GM21381 (cell line): ENCODE measurements around the gene PROSER1.
"Not testable (repeated sequence)": the region's sequence is repeated elsewhere in the genome, so short reads cannot be mapped to it uniquely, and the experiment has no call there.

ENCODE experiments used
- ATAC-seq: cut with Tn5 transposase; IDR thresholded peaks from one replicate; pipeline ENCODE4 v1.9.1; 2021; ENCODE audit warnings: mild to moderate bottlenecking, moderate library complexity; ENCODE audit not compliant: unreplicated experiment

The PROSER1 gene

DNA sequence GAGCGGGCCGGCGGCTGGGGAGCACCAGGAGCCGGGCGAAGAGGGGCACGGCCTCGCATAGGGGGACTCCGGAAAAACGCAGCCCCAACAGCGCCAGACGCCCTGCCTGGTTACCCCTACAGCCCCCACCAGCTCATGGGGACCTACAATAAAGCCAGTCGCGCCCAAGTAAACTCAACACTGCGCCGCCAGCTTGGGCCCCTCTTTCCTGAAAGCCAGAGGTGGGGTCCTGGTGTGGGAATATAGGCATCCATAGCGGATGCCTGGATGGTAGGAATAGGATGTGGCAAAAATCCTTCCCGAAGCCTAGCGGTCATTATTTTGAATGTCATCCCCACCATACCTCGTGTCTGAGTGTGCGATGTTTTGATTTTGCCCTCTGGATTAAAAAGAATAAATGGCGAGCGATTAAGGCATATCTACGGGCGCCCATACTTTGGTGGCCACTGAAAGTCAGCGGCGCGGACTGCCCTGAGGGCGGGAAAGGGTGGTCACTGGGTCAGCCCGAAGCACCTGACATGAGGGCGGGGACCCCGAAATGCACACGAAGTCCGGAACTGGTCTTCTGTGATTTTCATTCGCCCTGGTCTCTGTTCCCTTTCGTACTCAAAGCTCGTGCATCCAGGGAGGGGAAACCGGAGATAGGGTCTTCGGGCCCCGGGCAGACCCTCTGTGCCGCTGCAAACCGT lies at the start of gene PROSER1, which contains the start of gene NHLRC3:
Gene PROSER1, minus strand, starts transcription at position 210 of the 689 bp plus-strand sequence. CDS start 847 bp downstream, outside the sequence.
Gene NHLRC3, plus strand, starts transcription at position 577 of the 689 bp plus-strand sequence. CDS start 184 bp downstream, outside the sequence.
- ATAC-seq: peak; percentile 67

DNA sequence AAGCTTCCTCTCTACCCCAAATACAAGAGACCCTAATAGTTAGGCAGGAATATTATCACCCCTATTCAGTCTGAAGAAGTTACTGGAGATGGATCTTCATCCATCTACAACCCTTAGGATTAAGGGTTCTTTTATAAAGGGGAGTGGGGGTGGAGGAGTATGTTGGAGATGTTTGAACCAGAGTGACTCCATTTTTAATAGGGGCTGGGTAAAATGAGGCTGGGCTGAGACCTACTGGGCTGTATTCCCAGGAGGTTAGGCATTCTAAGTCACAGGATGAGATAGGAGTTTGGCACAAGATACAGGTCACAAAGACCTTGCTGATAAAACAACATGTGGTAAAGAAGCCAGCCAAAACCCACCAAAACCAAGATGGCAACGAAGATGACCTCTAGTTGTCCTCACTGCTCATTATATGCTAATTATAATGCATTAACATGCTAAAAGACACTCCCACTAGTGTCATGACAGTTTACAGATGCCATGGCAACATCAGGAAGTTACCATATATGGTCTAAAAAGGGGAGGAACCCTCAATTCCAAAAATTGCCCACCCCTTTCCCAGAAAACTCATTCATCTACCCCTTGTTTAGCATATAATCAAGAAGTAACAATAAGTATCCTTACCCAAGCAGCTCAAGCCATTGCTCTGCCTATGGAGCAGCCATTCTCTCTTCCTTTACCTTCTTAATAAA lies 48.5 kb upstream of the PROSER1 start:
- ATAC-seq: not testable (repeated sequence)

DNA sequence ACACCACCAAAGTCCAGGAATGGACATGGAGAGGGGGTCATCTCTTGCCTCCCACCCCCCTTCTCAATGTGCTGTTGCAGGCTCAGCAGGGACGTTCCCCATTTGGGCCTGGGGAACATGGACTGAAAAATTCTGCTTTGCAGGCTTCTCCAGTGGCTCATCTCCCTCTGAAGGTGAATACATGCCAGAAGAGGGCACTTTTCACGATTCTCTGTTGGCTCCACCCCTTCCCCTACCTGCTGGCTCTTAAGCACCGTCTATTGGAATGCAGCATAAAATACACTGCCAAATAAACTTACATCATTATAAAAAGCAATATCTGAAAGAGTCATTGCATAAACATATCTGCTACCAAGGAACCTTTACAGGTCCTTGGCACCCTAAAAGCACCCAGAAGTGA lies 36.1 kb upstream of the PROSER1 start:
- no peak for ATAC-seq

DNA sequence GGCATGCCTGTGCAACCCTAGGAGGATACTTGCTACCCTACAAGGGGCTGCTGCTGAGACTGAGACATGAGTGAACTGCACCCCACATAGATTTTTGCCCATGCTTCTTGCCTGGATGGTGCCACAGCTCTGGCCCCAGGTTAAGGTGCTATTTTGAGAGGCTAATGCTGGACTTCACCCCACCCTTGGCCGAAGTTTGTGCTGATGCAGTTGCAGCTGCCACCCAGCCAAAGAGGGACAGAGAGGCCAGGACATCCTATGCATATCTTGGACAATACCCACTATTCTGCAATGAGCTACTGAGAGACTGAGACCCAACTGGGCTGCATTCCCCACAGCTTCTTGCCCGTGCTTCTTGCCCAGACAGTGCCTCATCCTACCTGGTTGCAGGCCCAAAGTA lies 35.0 kb upstream of the PROSER1 start:
- ATAC-seq: no peak

DNA sequence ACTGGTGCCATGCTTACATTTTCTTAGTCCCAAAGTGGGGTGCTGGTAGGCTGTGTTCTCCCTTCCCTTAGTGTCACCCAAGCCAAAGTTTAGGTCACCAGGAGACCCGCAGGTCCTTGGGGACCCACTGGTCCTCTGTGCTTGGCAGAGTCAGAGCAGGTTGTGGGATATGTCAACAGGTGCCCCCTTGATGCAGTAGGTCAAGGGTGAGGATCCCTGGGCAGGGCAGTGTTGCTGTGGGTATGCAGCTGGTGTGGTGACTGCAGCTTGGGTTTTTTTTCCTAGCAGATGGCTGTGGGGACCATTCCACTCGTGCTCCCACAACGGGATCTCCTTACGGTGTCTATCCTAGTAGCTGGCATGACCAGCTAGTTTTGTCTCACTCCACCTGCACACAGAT lies 24.1 kb upstream of the PROSER1 start:
- ATAC-seq: no peak

DNA sequence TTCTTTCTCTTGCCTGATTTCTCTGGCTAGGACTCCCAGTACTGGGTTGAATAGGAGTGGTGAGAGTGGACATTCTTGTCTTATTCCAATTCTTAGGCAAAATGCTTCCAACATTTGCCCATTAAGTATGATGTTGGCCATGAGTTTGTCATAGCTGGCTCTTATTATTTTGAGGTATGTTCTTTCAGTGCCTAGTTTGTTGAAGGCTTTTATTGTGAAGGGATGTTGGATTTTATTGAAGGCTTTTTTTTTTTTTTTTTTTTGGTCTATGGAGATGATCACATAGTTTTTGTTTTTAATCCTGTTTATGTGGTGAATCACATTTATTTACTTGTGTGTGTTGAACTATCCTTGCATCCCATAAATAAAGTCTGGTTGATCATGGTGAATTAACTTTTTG lies 20.2 kb upstream of the PROSER1 start:
- ATAC-seq: no peak

DNA sequence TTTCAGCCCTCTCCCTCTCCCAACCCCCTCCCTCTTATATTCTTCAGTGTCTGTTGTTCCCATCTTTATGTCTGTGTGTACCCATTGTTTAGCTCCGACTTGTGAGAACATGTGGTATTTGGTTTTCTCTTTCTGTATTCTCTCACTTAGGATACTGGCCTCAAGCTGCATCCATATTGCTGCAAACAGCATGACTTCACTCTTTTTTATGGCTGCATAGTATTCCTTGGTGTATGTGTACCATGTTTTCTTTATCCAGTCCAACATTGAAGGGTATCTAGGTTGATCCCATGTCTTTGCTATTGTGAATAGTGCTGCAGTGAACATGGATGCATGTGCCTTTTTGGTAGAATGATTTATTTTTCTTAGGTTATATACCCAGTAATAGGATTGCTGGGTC lies 18.1 kb upstream of the PROSER1 start:
- no peak for ATAC-seq

DNA sequence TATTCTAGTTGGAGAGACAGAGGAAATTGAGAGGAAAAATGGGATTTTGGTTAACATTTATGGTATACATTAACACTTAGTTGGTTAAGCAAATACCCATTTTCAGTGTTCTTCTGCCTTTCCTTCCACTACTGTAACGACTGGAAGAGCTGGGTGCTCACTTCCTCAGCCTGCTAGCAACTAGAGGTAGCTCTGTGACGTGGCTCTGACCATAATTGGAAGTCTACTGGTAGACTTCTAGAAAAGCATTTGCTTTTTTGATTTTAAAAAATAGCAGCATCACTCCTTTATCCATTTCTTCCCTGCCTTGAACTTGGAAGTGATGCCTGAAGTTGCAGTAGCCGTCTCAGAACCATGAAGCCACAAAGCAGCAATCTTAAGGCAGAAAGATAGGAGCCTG lies 16.2 kb upstream of the PROSER1 start:
- ATAC-seq: no peak

DNA sequence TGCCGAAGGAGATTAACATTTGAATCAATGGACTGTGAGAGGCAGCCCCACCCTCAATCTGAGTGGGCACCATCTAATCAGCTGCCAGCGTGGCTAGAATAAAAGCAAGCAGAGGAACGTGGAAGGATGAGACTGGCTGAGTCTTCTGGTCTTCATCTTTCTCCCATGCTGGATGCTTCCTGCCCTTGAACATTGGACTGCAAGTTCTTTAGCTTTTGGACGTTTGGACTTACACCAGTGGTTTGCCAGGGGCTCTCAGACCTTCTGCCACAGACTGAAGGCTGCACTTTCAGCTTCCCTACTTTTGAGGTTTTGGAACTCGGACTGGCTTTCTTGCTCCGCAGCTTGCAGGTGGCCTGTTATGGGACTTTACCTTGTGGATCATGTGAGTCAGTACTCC lies 15.1 kb upstream of the PROSER1 start:
- no peak for ATAC-seq

DNA sequence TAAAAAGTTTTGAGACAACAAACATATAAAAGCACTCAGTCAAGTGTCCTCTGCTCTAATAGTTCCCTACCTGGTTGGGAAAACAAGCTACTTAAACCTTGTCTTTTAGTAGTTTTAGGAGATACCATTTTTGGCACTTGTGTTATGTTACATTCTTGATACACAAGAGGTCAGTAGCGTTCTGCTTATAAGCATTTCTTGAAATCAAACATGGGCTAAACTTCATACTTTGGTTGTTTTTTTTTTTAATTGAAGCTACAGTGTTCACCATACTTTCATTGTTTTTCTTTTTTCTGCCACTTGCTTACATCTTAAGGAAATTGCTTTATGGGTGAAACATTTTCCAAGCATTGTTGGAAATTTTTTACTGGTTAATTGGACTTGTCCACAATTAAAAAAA lies 13.3 kb upstream of the PROSER1 start:
- no peak for ATAC-seq

DNA sequence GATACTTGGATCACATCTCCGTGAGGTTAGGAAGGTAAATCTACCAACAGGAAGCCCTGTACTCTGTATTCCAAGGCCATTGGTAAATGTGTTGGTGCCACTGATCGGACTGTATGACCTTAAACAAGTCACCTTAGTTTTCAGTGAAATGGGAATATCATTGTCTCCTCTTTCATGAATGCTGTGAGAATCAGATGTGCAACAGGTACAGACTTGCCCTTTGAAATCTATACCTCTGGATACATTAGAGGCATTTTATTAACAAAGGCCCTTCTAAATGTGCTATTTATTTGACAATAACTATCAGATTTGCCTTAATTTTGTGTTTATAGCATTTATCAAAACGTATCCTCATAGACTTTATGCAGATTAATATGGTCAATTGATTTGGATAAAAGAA lies 11.4 kb upstream of the PROSER1 start:
- ATAC-seq: no peak

DNA sequence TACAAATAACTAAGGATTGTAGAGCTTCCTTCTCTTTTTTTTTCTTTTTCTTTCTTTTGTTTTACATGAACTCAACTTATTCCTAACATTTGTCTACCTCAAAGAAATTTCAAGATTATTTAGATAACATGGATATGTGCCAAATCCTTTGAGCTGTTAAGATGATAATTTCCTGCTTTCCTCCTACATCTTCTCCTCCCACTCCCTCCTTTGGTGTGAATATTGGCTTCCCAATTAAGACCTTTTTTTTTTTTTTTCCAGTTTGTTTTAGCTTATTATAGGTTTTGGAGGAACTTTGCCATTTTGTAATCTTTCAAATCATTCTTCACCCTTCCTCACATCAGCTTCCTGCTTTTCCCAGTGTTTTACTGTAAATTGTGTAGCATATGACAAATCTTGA lies 10.9 kb upstream of the PROSER1 start:
- ATAC-seq: no peak

DNA sequence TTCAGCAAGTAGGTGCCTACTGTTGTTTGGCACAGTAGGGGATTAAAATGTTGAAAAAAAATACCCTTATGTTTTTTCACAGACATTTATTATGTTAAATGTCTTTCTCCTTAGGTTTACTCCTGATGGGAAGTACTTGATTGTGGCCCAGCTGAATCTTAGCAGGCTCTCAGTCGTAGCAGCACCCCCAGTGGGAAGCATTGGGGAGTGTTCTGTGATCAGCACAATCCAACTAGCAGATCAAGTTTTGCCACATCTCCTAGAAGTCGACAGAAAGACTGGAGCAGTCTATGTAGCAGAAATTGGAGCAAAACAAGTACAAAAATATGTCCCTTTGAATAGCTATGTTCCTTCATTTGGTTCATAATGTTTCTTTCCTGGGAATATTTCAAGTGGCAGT lies 9.7 kb upstream of the PROSER1 start:
- no peak for ATAC-seq

DNA sequence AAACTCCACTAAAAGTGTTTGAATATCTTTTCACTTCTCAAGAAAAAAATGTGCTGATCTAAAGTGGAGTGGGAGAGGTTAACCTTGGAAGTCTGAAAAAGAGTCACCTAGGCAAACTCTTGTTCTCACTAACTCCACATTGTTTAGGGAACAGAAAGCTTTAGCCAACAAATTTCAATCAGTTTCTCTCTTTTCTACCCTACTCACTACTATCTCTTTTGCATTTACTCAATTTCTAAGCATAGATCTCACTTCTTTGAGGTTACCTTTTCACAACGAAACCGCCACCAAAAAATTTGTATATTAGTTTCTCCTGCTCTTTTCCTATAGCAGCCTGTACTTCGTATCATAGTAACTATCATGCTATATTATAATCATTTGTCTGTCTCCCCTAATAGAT lies 6.6 kb upstream of the PROSER1 start:
- peak; percentile 79 for ATAC-seq

DNA sequence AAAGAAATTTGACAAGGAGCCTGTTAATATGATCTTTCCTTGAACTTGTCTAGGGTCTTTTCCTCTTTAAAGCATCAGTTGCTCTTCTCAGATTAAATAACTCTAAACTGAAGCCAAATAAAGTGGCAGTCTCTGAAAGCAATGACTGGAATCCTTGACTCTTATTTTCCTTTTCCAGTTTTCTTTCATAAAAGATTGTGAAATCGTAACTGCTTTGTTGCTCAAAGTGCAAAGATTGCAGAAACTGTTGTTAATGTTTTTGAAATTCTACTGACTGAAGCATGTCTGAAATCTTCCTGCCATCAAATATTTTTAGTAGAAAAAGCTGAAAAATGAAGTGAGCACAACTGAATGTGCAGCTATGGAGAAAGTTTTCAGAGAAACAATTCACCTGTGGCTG lies 2.3 kb upstream of the PROSER1 start:
- no peak for ATAC-seq

DNA sequence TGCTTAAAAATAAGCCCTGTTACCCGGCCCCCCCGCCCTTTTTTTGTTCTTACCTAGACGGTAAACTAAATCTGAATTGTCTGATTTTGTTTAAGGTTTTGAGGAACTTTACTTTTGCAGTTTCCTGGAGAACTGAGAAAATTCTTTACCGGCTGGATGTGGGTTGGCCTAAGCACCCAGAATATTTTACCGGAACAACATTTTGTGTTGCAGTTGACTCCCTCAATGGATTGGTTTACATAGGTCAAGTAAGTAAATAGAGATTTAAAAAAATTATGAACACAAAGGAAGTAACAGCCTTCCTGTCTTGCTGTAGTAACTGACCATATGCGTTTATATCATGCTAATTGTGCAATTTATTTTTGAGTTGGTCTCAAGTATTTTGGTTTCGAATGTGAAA lies 1.2 kb upstream of the PROSER1 start:
- ATAC-seq: no peak

DNA sequence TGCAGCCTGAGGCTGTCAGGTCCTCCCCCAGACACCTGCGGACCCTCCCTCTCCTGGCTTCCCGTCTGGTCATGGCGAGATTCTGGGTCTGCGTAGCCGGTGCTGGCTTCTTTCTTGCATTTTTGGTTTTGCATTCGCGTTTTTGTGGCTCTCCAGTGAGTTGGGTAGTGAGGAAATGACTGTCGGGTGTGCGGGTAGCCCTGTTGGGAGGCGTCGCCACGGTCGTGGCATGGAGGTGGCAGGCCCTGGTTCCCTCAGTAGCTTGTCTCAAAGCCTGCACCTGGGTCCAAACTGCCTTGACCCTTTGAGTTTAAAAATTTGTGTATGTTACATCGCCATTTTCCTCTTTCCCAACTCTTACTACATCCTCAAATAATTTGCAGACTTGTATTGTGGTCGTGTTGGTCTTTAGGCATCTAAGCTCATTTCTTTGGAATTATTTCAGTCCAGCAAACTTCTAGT lies 711 bp upstream of the PROSER1 start:
- peak; percentile 21 for ATAC-seq

DNA sequence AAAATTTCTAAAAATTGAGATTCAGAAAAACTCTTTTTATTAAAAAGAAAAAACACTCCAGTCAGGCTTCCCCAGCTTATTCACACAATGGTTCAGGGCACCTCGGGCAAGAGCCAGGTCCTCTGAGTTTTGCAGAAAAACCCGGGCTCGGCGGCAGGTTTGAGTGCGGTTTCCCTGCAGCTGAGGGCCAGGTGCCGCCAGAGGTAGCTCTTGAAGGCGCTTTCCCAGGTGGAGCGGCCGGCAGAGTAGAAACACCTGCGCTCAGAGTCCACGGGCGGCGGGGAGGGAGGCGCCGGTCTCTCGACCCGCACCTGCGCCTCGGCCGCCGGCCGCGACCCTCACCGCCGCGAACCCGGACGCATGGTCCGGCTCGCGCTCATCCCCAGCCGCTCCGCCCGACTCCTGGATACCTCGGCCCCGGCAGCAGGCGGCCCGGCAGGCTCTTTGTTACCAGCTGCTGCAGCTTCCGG lies 444 bp downstream of the PROSER1 start:
- no peak for ATAC-seq

DNA sequence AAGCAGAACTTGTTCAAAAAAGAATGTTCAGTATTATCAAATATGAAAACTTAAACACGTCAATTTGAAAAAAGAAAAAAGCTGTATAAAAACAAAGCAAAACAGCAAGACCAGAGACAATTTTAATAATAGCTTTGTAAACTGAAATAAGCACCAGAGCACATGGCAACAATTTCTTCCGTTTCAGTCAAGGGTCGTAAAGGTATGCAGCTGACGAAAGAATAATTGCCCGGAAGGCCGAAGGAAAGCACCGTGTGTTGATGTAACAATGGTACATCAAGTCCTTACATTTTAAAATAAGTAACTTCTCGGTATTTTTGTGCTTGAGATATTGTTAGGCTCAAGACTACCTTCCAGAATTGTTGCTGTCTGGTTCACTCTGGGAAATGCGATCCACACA lies 1.7 kb downstream of the PROSER1 start:
- no peak for ATAC-seq

DNA sequence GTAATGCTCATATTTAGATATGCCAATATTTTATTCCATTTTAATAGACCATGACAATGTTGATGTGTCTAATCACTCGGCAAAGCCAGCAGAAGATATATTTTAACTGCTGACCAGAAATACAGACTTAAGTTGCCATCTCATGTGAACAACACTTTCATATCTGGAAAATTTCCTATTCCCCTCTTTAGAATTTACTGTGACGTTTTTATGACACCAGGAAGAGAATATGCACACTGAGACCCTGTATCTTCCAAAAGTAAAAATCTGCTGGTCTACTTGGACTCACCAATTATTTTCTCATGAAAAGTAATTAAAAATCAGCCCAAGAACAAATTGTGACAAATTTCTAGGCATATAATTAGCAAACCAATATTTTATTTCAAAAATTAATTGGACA lies 2.1 kb downstream of the PROSER1 start:
- ATAC-seq: no peak

DNA sequence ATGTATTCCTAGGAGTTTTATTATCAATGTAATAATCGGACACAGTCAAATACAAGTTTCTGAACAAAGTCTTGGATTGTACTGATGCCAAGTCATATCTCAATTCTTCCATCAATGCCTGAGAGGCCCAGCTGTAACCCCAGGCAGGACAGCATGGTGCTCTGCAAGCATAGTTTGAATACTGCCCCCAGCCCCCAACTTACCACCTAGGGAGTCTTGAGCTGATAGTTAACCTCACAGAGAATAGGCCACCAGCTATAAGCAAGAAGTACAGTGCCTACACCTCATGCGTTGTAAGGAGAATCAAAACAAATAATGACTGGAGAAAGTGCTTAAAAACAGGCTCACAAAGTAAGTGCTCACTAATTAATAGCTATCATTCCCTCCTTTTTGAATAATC lies 2.7 kb downstream of the PROSER1 start:
- ATAC-seq: no peak

DNA sequence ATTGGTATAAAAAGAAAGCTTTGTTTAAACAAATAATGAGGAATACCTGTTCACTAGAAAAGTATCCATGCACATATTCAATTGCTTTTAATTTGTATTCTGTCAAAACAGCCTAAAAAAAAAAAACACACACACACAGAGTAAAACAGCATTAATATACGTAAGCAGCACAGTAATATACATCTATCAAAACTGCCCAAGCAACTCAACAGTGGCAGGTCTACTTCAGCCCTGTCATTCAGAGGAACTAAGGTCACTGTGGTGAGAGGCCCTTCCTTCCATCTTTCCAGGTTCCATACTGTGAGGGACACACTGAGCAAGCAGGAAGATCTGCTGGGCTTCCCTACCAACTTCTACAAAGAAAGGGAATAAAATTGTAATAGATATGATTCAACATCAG lies 3.8 kb downstream of the PROSER1 start:
- ATAC-seq: no peak
